ENCODE data around the gene NHLRC3.
"Not testable (repeated sequence)": the region's sequence is repeated elsewhere in the genome, so short reads cannot be mapped to it uniquely, and the experiment has no call there.

GRCh38 chr13:39086251-39086945, 48.1 kb downstream of the NHLRC3 start:
- not testable (repeated sequence) for TF ChIP-seq EZH2 (IDR thresholded peaks at IDR 0.05; ENCODE audit: borderline replicate concordance, low read depth, low read length, poor library complexity, severe bottlenecking); CTCF (conservative IDR thresholded peaks at IDR 0.05; ENCODE audit: low read depth, low read length)

All from A673 (cell line).